ENCODE data around the gene SMIM24. TPM values are rescaled to one million over a fixed set of nuclear protein-coding genes. Genes with fewer than 3 reads are reported as not detected.

Gene SMIM24
- total RNA-seq, 1 experiment from 2014 or later: not detected

- H3K27me3 ChIP-seq: peaks cover 25% of the 10 kb centered on the region
Measured at GRCh38 chr19:3477506-3477905, 2.8 kb downstream of the SMIM24 start.

GRCh38 chr19:3476830-3477229, 3.5 kb downstream of the SMIM24 start:
- Histone ChIP-seq H3K27ac (no peak overlapping the region), H3K27me3 (peaks cover 19% of the 10 kb centered on the region), H3K4me1 (no peaks in the 10 kb centered on the region), H3K9me3 (replicated peaks) (no peaks in the 10 kb centered on the region), H3K4me3 (no peak overlapping the region), H3K36me3 (no peaks in the 10 kb centered on the region)
- DNase-seq: no peak

More at GRCh38 chr19:3477506-3477905, 2.8 kb downstream of the SMIM24 start:
- Histone ChIP-seq H3K9me3 (replicated peaks) (no peaks in the 10 kb centered on the region), H3K4me3 (no peak overlapping the region), H3K4me1 (no peaks in the 10 kb centered on the region), H3K27ac (no peak overlapping the region), H3K36me3 (no peaks in the 10 kb centered on the region)
- DNase-seq: no peak

- H3K4me3 ChIP-seq: no peak overlapping the region
- no peak overlapping the region for H3K27ac ChIP-seq
- no peaks in the 10 kb centered on the region for H3K4me1 ChIP-seq
- DNase-seq: no peak
- H3K9me3 ChIP-seq (replicated peaks): no peaks in the 10 kb centered on the region
- H3K36me3 ChIP-seq: no peaks in the 10 kb centered on the region
- H3K27me3 ChIP-seq: peaks cover 5% of the 10 kb centered on the region
Measured at GRCh38 chr19:3475449-3475848, 4.9 kb downstream of the SMIM24 start.

- DNase-seq: no peak
Measured at GRCh38 chr19:3474614-3475013, 5.7 kb downstream of the SMIM24 start.

GRCh38 chr19:3474010-3474409, 6.3 kb downstream of the SMIM24 start:
- no peaks in the 10 kb centered on the region for H3K9me3 ChIP-seq (replicated peaks)
- no peaks in the 10 kb centered on the region for H3K27me3 ChIP-seq
- H3K27ac ChIP-seq: no peak overlapping the region
- H3K4me1 ChIP-seq: no peaks in the 10 kb centered on the region
- DNase-seq: no peak
- H3K4me3 ChIP-seq: no peak overlapping the region
- no peaks in the 10 kb centered on the region for H3K36me3 ChIP-seq

More at GRCh38 chr19:3474614-3475013, 5.7 kb downstream of the SMIM24 start:
- H3K27ac ChIP-seq: no peak overlapping the region
- H3K4me3 ChIP-seq: no peak overlapping the region
- no peaks in the 10 kb centered on the region for H3K27me3 ChIP-seq
- H3K36me3 ChIP-seq: no peaks in the 10 kb centered on the region
- no peaks in the 10 kb centered on the region for H3K9me3 ChIP-seq (replicated peaks)
- H3K4me1 ChIP-seq: no peaks in the 10 kb centered on the region

- no peaks in the 10 kb centered on the region for H3K4me1 ChIP-seq
- H3K36me3 ChIP-seq: no peaks in the 10 kb centered on the region
- DNase-seq: peak; percentile 38 to 57
- H3K27ac ChIP-seq: no peak overlapping the region
- no peak overlapping the region for H3K4me3 ChIP-seq
- H3K9me3 ChIP-seq (replicated peaks): no peaks in the 10 kb centered on the region
- H3K27me3 ChIP-seq: no peaks in the 10 kb centered on the region
Measured at GRCh38 chr19:3471954-3472655, 8.2 kb downstream of the SMIM24 start.

GRCh38 chr19:3470500-3471128, 9.7 kb downstream of the SMIM24 start:
- Histone ChIP-seq H3K27ac (no peak overlapping the region), H3K9me3 (replicated peaks) (no peaks in the 10 kb centered on the region), H3K36me3 (no peaks in the 10 kb centered on the region), H3K4me3 (no peak overlapping the region), H3K4me1 (no peaks in the 10 kb centered on the region), H3K27me3 (no peaks in the 10 kb centered on the region)
- no peak for DNase-seq

GRCh38 chr19:3469638-3470499, 10.5 kb downstream of the SMIM24 start:
- no peaks in the 10 kb centered on the region for H3K9me3 ChIP-seq (replicated peaks)
- no peak for DNase-seq
- H3K36me3 ChIP-seq: no peaks in the 10 kb centered on the region
- H3K27ac ChIP-seq: no peak overlapping the region
- no peaks in the 10 kb centered on the region for H3K4me1 ChIP-seq
- no peak overlapping the region for H3K4me3 ChIP-seq
- H3K27me3 ChIP-seq: no peaks in the 10 kb centered on the region

GRCh38 chr19:3468211-3468610, 12.1 kb downstream of the SMIM24 start:
- H3K27me3 ChIP-seq: no peaks in the 10 kb centered on the region
- H3K36me3 ChIP-seq: no peaks in the 10 kb centered on the region
- no peak overlapping the region for H3K27ac ChIP-seq
- H3K4me3 ChIP-seq: no peak overlapping the region
- H3K4me1 ChIP-seq: no peaks in the 10 kb centered on the region
- no peak for DNase-seq
- H3K9me3 ChIP-seq (replicated peaks): no peaks in the 10 kb centered on the region

GRCh38 chr19:3467437-3468198, 12.7 kb downstream of the SMIM24 start:
- Histone ChIP-seq H3K4me3 (no peak overlapping the region), H3K36me3 (peaks cover 4% of the 10 kb centered on the region; the same call in 1 of the 2 replicates), H3K27ac (no peak overlapping the region), H3K4me1 (no peaks in the 10 kb centered on the region), H3K9me3 (replicated peaks) (no peaks in the 10 kb centered on the region), H3K27me3 (no peaks in the 10 kb centered on the region)
- no peak for DNase-seq

GRCh38 chr19:3466635-3467034, 13.7 kb downstream of the SMIM24 start:
- Histone ChIP-seq H3K27ac (no peak overlapping the region), H3K27me3 (no peaks in the 10 kb centered on the region), H3K9me3 (replicated peaks) (no peaks in the 10 kb centered on the region), H3K36me3 (peaks cover 7% of the 10 kb centered on the region; the same call in 1 of the 2 replicates), H3K4me3 (no peak overlapping the region), H3K4me1 (no peaks in the 10 kb centered on the region)
- no peak for DNase-seq

GRCh38 chr19:3465552-3465951, 14.8 kb downstream of the SMIM24 start:
- H3K27me3 ChIP-seq: no peaks in the 10 kb centered on the region
- H3K4me1 ChIP-seq: no peaks in the 10 kb centered on the region
- H3K36me3 ChIP-seq: peaks cover 10% of the 10 kb centered on the region
- no peaks in the 10 kb centered on the region for H3K9me3 ChIP-seq (replicated peaks)
- H3K27ac ChIP-seq: no peak overlapping the region
- H3K4me3 ChIP-seq: no peak overlapping the region
- DNase-seq: no peak

- no peak overlapping the region for H3K4me3 ChIP-seq
- no peak overlapping the region for H3K27ac ChIP-seq
- H3K4me1 ChIP-seq: no peaks in the 10 kb centered on the region
- no peaks in the 10 kb centered on the region for H3K27me3 ChIP-seq
- DNase-seq: no peak
- peaks cover 14% of the 10 kb centered on the region for H3K36me3 ChIP-seq
- H3K9me3 ChIP-seq (replicated peaks): no peaks in the 10 kb centered on the region
Measured at GRCh38 chr19:3464587-3465235, 15.6 kb downstream of the SMIM24 start.
